Measurements from ENCODE around the gene GINS1.

The GINS1 gene

GRCh38 chr20:25407311-25408169, at the start of gene GINS1:
Gene GINS1, plus strand, starts transcription at chr20:25407673. Its CDS starts 148 bp downstream, at chr20:25407821.
- DNase-seq, result peak; percentile 94

GRCh38 chr20:25360631-25361286, 46.7 kb upstream of the GINS1 start:
- no peak for DNase-seq

GRCh38 chr20:25361287-25361683, 46.2 kb upstream of the GINS1 start:
- no peak for DNase-seq

- DNase-seq, result no peak
Observed at GRCh38 chr20:25364180-25364788, 43.2 kb upstream of the GINS1 start.

- no peak for DNase-seq
Observed at GRCh38 chr20:25364879-25365699, 42.4 kb upstream of the GINS1 start.

- no peak for DNase-seq
Observed at GRCh38 chr20:25368526-25368925, 38.9 kb upstream of the GINS1 start.

GRCh38 chr20:25368976-25369375, 38.5 kb upstream of the GINS1 start:
- DNase-seq, result no peak

- no peak for DNase-seq
Observed at GRCh38 chr20:25369529-25369928, 37.9 kb upstream of the GINS1 start.

- DNase-seq, result no peak
Observed at GRCh38 chr20:25369971-25370370, 37.5 kb upstream of the GINS1 start.

- no peak for DNase-seq
Observed at GRCh38 chr20:25372584-25373336, 34.7 kb upstream of the GINS1 start.

GRCh38 chr20:25374842-25375241, 32.6 kb upstream of the GINS1 start:
- no peak for DNase-seq

- no peak for DNase-seq
Observed at GRCh38 chr20:25376236-25376635, 31.2 kb upstream of the GINS1 start.

- DNase-seq, result no peak
Observed at GRCh38 chr20:25376886-25377285, 30.6 kb upstream of the GINS1 start.

GRCh38 chr20:25378189-25378883, 29.1 kb upstream of the GINS1 start:
- no peak for DNase-seq

GRCh38 chr20:25378884-25379733, 28.4 kb upstream of the GINS1 start:
- no peak for DNase-seq

GRCh38 chr20:25380945-25381614, 26.4 kb upstream of the GINS1 start:
- DNase-seq, result no peak

- no peak for DNase-seq
Observed at GRCh38 chr20:25382704-25383370, 24.6 kb upstream of the GINS1 start.

- no peak for DNase-seq
Observed at GRCh38 chr20:25389401-25389857, 18.0 kb upstream of the GINS1 start.

GRCh38 chr20:25389858-25390537, 17.5 kb upstream of the GINS1 start:
- DNase-seq, result peak; percentile 69

All from right forelimb (tissue), 1 donor.